Testis (tissue), 3 donors: ENCODE measurements around the gene NCAM2. TPM values are rescaled to one million over a fixed set of nuclear protein-coding genes. Genes with fewer than 3 reads are reported as not detected.
A peak's percentile ranks its signal among the peaks of the same experiment; 100 is the strongest.

Source experiments
- DNase-seq: peaks from one replicate; pipeline ENCODE4 v3.0.0-alpha.2; 2019
- H3K27ac ChIP-seq, 2 donors: fragments of 200-600 bp; sonication (generic); one replicate each; pipeline ENCODE4 v1.5.1; 2019
- H3K27me3 ChIP-seq: fragments of 200-600 bp; sonication (generic); one replicate; pipeline ENCODE4 v1.5.1; 2019
- H3K36me3 ChIP-seq: fragments of 200-600 bp; sonication (generic); one replicate; pipeline ENCODE4 v1.5.1; 2017; ENCODE audit warnings: low read depth; ENCODE audit errors: missing control alignments
- H3K4me1 ChIP-seq: fragments of 200-600 bp; sonication (generic); one replicate; pipeline ENCODE4 v1.5.1; 2019
- H3K4me3 ChIP-seq, 2 donors: fragments of 200-600 bp; sonication (generic); one replicate each; pipeline ENCODE4 v1.5.1; 2017 to 2019
- H3K9me3 ChIP-seq: fragments of 200-600 bp; sonication (generic); one replicate; pipeline ENCODE4 v1.5.1; 2017
- POLR2A ChIP-seq: fragments of 450-650 bp; IDR thresholded peaks from one replicate; pipeline ENCODE4 v1.6.1; 2017; ENCODE audit warnings: antibody characterized with exemption, mild to moderate bottlenecking, moderate library complexity
- WGBS, 2 donors: methylation state at CpG; one replicate each; pipeline ENCODE4 v1.1.5; 2018; 5-methylcytosine and 5-hydroxymethylcytosine counted together
- intact Hi-C: fragments of 100-400 bp; cut with DNase I; formaldehyde crosslinking; loops from one replicate; pipeline ENCODE4 v1.15.1; 2023; ENCODE audit warnings: low total_unique reads
- polyA plus RNA-seq: library from polyadenylated mRNA; stranded (reverse); fragments of 350-450 nt; fragmentation: Illumina TruSeq; extraction: RNeasy Lipid Tissue Mini Kit (QIAGEN cat#74804); gene quantifications from one replicate; pipeline ENCODE4 v1.2.3, GENCODE V29; 2014; ENCODE audit warnings: low read depth, low replicate concordance; ENCODE audit not compliant: insufficient read depth
- total RNA-seq, 2 donors: library from RNA; depleted of rRNA; stranded (reverse); fragments of >200 nt; gene quantifications; one replicate each; pipeline ENCODE4 v1.2.3, GENCODE V29; 2016
- TF ChIP-seq, protein P1 (sequence below), 3 experiments: fragments of 450-650 bp in 2 of 3; fragments of 200-600 bp in 1 of 3; sonication (generic) in 1 of 3; IDR thresholded peaks; one replicate each; pipeline ENCODE4 v1.5.1; 2016 to 2019; ENCODE audit warnings: antibody characterized with exemption in 3 of 3, mild to moderate bottlenecking in 2 of 3, moderate library complexity in 1 of 3

NCAM2 gene
- total and polyA plus RNA-seq, 3 donors from 2014 or later: 22.4 to 26.9 (median 26.1) TPM

DNA sequence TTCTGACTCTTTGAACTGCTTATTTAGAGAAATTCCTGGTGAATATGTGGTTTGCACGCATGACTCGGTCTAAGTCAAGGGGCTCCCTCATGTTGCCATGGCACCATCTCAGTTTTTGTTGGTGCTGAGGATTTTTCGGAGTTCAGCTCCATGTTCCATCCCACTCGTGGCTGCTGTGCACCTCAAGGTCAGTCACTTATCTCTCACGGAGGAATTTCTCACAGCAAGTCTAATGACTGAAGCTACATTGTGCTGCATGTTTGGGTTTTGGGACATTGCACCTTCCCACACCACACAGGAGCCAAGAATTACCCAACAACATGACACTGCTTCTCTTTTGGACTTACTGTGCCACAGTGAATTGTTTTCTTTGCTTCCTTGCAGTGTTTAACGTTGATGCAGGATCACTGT is 269.9 kb downstream of the NCAM2 start:
- peak; percentile 23 for DNase-seq
- H3K9me3 ChIP-seq: no peaks in the 10 kb centered on the region
- intact Hi-C loops: no loop called here
- H3K27ac ChIP-seq: no peak overlapping the region
- H3K27me3 ChIP-seq: no peaks in the 10 kb centered on the region
- WGBS, 2 donors: 16 to 35% methylated on average over 6 of the region's 6 CpGs
- TF ChIP-seq, protein P1, sequence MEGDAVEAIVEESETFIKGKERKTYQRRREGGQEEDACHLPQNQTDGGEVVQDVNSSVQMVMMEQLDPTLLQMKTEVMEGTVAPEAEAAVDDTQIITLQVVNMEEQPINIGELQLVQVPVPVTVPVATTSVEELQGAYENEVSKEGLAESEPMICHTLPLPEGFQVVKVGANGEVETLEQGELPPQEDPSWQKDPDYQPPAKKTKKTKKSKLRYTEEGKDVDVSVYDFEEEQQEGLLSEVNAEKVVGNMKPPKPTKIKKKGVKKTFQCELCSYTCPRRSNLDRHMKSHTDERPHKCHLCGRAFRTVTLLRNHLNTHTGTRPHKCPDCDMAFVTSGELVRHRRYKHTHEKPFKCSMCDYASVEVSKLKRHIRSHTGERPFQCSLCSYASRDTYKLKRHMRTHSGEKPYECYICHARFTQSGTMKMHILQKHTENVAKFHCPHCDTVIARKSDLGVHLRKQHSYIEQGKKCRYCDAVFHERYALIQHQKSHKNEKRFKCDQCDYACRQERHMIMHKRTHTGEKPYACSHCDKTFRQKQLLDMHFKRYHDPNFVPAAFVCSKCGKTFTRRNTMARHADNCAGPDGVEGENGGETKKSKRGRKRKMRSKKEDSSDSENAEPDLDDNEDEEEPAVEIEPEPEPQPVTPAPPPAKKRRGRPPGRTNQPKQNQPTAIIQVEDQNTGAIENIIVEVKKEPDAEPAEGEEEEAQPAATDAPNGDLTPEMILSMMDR (IDR thresholded peaks at IDR 0.05): no peak
- no peak for TF ChIP-seq POLR2A
- H3K36me3 ChIP-seq: no peaks in the 10 kb centered on the region
- H3K4me1 ChIP-seq: no peaks in the 10 kb centered on the region
- H3K4me3 ChIP-seq: no peak overlapping the region

DNA sequence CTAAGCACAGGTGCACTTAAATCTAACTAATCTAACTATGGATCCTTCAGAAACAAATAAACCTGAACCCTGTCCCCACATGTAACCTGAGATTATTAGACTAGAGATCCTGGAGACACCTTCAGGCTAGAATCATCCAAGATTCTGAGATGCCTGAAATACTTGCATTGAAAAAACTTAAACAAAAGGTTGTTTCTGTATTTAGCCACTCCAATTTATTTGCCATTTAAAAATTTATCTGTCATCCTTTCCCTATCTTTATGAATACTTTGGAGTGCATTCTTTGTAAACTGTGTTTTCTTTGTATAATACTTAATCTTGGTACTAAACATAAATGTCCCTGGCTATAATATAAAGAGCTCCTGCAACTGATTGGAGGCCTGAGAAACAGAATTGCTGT is 270.7 kb downstream of the NCAM2 start:
- Histone ChIP-seq H3K9me3 (no peaks in the 10 kb centered on the region), H3K36me3 (no peaks in the 10 kb centered on the region), H3K4me1 (no peaks in the 10 kb centered on the region), H3K27ac (no peak overlapping the region), H3K4me3 (no peak overlapping the region), H3K27me3 (no peaks in the 10 kb centered on the region)
- TF ChIP-seq, protein P1 (IDR thresholded peaks at IDR 0.05): no peak
- TF ChIP-seq POLR2A: no peak
- intact Hi-C loops: no loop called here
- DNase-seq: no peak

DNA sequence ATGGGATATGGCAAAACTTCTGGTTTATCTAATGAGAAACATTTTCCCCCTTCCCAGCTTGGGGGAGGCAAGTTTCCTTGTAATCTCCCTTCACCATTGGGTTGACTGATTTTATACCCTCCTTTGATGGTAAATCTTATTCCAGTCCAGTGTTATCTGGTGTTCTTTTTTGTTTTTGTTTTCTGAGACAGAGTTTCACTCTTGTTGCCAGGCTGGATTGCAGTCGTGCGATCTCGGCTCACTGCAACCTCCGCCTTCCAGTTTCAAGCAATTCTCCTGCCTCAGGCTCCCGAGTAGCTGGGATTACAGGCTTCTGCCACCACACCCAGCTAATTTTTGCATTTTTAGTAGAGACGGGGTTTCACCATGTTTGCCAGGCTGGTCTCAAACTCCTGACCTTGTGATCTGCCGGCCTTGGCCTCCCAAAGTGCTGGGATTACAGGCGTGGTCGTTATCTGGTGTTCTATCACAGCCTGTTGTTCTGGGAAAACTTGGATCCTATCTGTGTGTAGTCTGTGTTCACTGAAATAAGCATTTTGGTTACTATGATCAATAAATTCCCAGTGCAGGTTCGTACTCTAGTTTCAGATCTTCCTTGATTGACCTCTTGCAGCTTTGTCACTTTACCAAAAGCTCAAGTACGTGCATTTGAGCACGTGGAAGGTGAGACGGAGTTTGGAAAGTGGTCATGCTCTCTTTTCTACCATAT is 281.1 kb downstream of the NCAM2 start:
- no peaks in the 10 kb centered on the region for H3K27me3 ChIP-seq
- H3K4me1 ChIP-seq: no peaks in the 10 kb centered on the region
- H3K27ac ChIP-seq: peak overlapping the region; percentile 45 to 56
- intact Hi-C loops: no loop called here
- TF ChIP-seq, protein P1 (IDR thresholded peaks at IDR 0.05): no peak
- no peak for TF ChIP-seq POLR2A
- DNase-seq: no peak
- no peak overlapping the region for H3K4me3 ChIP-seq
- 61 to 68% methylated on average over 13 of the region's 13 CpGs for WGBS, 2 donors
- H3K36me3 ChIP-seq: no peaks in the 10 kb centered on the region
- H3K9me3 ChIP-seq: no peaks in the 10 kb centered on the region

DNA sequence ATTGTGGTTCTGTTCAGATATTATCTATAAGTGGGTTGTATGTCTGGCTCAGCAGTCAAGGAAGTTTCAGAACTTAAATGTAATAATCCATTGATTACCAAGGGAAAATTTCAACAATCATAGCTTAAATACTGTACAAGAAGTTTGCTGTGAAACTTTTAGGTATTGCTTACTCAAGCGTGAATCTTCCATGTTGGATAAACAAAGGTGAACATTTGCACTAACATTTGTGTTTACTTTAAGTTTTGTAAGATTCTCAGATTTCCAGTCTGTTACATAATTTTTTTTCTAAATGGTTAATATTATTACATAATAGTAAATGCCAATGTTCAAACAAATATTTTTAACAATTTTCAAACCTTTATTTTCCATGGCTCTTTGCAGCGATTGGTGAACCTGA is 285.6 kb downstream of the NCAM2 start:
- Histone ChIP-seq H3K27me3 (no peaks in the 10 kb centered on the region), H3K9me3 (no peaks in the 10 kb centered on the region), H3K4me1 (no peaks in the 10 kb centered on the region), H3K36me3 (no peaks in the 10 kb centered on the region), H3K4me3 (no peak overlapping the region), H3K27ac (no peak overlapping the region)
- intact Hi-C loops: no loop called here
- no peak for DNase-seq
- TF ChIP-seq, protein P1 (IDR thresholded peaks at IDR 0.05): no peak
- TF ChIP-seq POLR2A: no peak
- WGBS, 2 donors: 92 to 94% methylated on average over 2 of the region's 2 CpGs

DNA sequence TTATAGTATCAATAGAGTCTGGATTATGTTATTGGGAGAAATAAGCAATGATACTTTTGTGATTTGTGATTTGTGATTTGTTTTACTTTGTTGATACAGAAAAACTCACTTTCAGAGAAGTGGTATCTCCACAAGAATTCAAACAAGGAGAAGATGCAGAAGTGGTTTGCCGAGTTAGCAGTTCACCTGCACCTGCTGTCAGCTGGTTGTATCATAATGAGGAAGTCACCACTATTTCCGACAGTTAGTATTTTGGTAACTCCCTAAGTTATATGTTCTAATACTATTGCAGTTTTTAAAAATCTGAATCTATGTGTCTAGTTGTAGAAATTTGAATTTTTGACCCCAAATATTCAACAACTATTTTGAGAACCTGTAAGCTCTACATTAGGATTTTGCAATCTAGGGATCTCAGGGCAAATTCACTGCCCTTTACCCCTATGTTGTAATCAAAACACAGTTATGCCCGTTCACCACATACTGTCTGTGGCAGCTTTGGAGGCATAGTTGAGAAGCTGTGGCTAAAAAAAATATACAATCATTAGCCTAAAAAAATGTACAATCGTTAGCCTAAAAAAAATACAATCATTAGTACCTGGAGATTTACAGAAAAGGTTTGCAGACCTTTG is 288.1 kb downstream of the NCAM2 start:
- DNase-seq: no peak
- H3K27me3 ChIP-seq: no peaks in the 10 kb centered on the region
- 82 to 85% methylated on average over 4 of the region's 4 CpGs for WGBS, 2 donors
- no peaks in the 10 kb centered on the region for H3K36me3 ChIP-seq
- no peaks in the 10 kb centered on the region for H3K4me1 ChIP-seq
- H3K27ac ChIP-seq: no peak overlapping the region
- no peaks in the 10 kb centered on the region for H3K9me3 ChIP-seq
- TF ChIP-seq, protein P1 (IDR thresholded peaks at IDR 0.05): no peak
- no peak overlapping the region for H3K4me3 ChIP-seq
- intact Hi-C loops: no loop called here
